HCT116 (cell line): ENCODE data around the gene HIVEP3. TPM values are rescaled to one million over a fixed set of nuclear protein-coding genes. Genes with fewer than 3 reads are reported as not detected.

Experiments
- ATAC-seq: fragments of 200-7000 bp; cut with Tn5 transposase; 2 replicates; pipeline ENCODE4 v1.9.1; 2020; ENCODE audit warnings: mild to moderate bottlenecking, moderate library complexity
- BruUV-seq: library from RNA; stranded (reverse); fragments of 400-500 nt; replicated peaks from 2 replicates; lab custom pipeline; 2021; lab: Mats Ljungman, UMichigan
- CTCF ChIA-PET: fragments of 300-600 bp; sonication (Branson Sonifier 250); formaldehyde crosslinking; loops from one replicate; lab custom pipeline; 2021; ENCODE audit warnings: antibody characterized with exemption; lab: Charles Lee
- POLR2A ChIA-PET: fragments of 300-600, 350-600 bp; sonication (Branson Sonifier 250); formaldehyde crosslinking; loops from one replicate; lab custom pipeline; 2021; ENCODE audit warnings: antibody characterized with exemption; lab: Charles Lee
- RAD21 ChIA-PET, 2 experiments: fragments of 300-600 bp; sonication (Branson Sonifier 250); formaldehyde crosslinking; loops; one replicate each; lab custom pipeline; 2023; ENCODE audit warnings: low total read pairs in 2 of 2; ENCODE audit not compliant: uncharacterized antibody in 2 of 2, unreplicated experiment in 2 of 2, low non-redundant PET in 1 of 2; lab: Charles Lee
- DNase-seq: peaks from one replicate; pipeline ENCODE4 v3.0.0-alpha.2; 2010; ENCODE audit warnings: low read depth, low spot score
- H2AFZ ChIP-seq: fragments of 200-600 bp; shearing (Covaris generic), sonication (generic); 2 replicates; pipeline ENCODE4 v1.6.1; 2017; ENCODE audit warnings: low read depth, mixed run types, mixed read lengths, antibody characterized with exemption, low read length; ENCODE audit not compliant: poor library complexity, severe bottlenecking
- H3K27ac ChIP-seq: 2 replicates; pipeline ENCODE4 v1.5.1; 2012; ENCODE audit warnings: low read depth, low read length
- H3K27me3 ChIP-seq: fragments of 200-600 bp; sonication (generic); 2 replicates; pipeline ENCODE4 v1.6.1; 2016; ENCODE audit warnings: mixed run types, low read length, mixed read lengths; ENCODE audit not compliant: insufficient read depth
- H3K36me3 ChIP-seq, 2 experiments: fragments of 200-500 bp in 1 of 2; fragments of 200-600 bp in 1 of 2; sonication (Bioruptor generic) in 1 of 2; sonication (generic) in 1 of 2; 2 replicates each; pipeline versions ENCODE4 v1.5.1 to v1.6.1; 2014 to 2016; ENCODE audit warnings: low read length in 2 of 2, inconsistent platforms in 1 of 2, mixed read lengths in 1 of 2, mixed run types in 1 of 2; ENCODE audit not compliant: insufficient read depth in 2 of 2, control insufficient read depth in 1 of 2
- H3K4me1 ChIP-seq, 2 experiments: fragments of 200-600 bp in 1 of 2; sonication (generic) in 1 of 2; 2 replicates each; pipeline versions ENCODE4 v1.5.1 to v1.6.1; 2012 to 2017; ENCODE audit warnings: low read length in 2 of 2, inconsistent platforms in 1 of 2, mild to moderate bottlenecking in 1 of 2, mixed read lengths in 1 of 2, mixed run types in 1 of 2, moderate library complexity in 1 of 2; ENCODE audit not compliant: insufficient read depth in 2 of 2, control insufficient read depth in 1 of 2
- H3K4me2 ChIP-seq: fragments of 200-600 bp; sonication (generic); 2 replicates; pipeline ENCODE4 v1.6.1; 2017; ENCODE audit warnings: mixed run types, low read length, mixed read lengths
- H3K4me3 ChIP-seq, 2 experiments: fragments of 200-600 bp in 1 of 2; sonication (generic) in 1 of 2; replicated peaks in 1 of 2; 2 replicates each; pipeline ENCODE4 v1.5.1; 2011 to 2016; ENCODE audit warnings: low read length in 2 of 2, control low read depth in 1 of 2, low read depth in 1 of 2, mild to moderate bottlenecking in 1 of 2, mixed read lengths in 1 of 2, mixed run types in 1 of 2
- H3K79me2 ChIP-seq: fragments of 200-600 bp; sonication (generic); 2 replicates; pipeline ENCODE4 v1.6.1; 2017; ENCODE audit warnings: mild to moderate bottlenecking, mixed run types, low read length, moderate library complexity, mixed read lengths; ENCODE audit not compliant: insufficient read depth
- H3K9ac ChIP-seq: fragments of 200-600 bp; sonication (generic); 2 replicates; pipeline ENCODE4 v1.6.1; 2016; ENCODE audit warnings: low read length, mixed read lengths
- H3K9me2 ChIP-seq: fragments of 200-600 bp; sonication (generic), shearing (Covaris generic); 2 replicates; pipeline ENCODE4 v1.6.1; 2017; ENCODE audit warnings: mixed run types, mild to moderate bottlenecking, moderate library complexity; ENCODE audit not compliant: insufficient read depth
- H3K9me3 ChIP-seq, 2 experiments: fragments of 200-500 bp in 1 of 2; fragments of 200-600 bp in 1 of 2; sonication (Bioruptor generic) in 1 of 2; sonication (generic) in 1 of 2; 2 replicates each; pipeline ENCODE4 v1.6.1; 2014 to 2017; ENCODE audit warnings: low read length in 2 of 2, mixed read lengths in 2 of 2, inconsistent platforms in 1 of 2, low read depth in 1 of 2, mild to moderate bottlenecking in 1 of 2, mixed run types in 1 of 2, moderate library complexity in 1 of 2; ENCODE audit not compliant: control insufficient read depth in 1 of 2, insufficient read depth in 1 of 2
- H4K20me1 ChIP-seq: fragments of 200-600 bp; sonication (generic), shearing (Covaris generic); 2 replicates; pipeline ENCODE4 v1.6.1; 2017; ENCODE audit warnings: mixed run types, mild to moderate bottlenecking, moderate library complexity; ENCODE audit not compliant: insufficient read depth
- ATF3 ChIP-seq: IDR thresholded peaks from 2 replicates; pipeline ENCODE4 v1.6.1; 2012
- CBX3 ChIP-seq: IDR thresholded peaks from 2 replicates; pipeline ENCODE4 v1.6.1; 2012; ENCODE audit warnings: low read depth
- CEBPB ChIP-seq: IDR thresholded peaks from 2 replicates; pipeline ENCODE4 v1.6.1; 2012; ENCODE audit warnings: low read depth
- EGR1 ChIP-seq: IDR thresholded peaks from 2 replicates; pipeline ENCODE4 v1.6.1; 2012; ENCODE audit warnings: low read depth
- JUND ChIP-seq: IDR thresholded peaks from 2 replicates; pipeline ENCODE4 v1.6.1; 2012
- POLR2A ChIP-seq: IDR thresholded peaks from 2 replicates; pipeline ENCODE4 v1.7.0; 2011; ENCODE audit warnings: borderline replicate concordance; ENCODE audit not compliant: insufficient read depth, insufficient read length; ENCODE audit errors: extremely low read depth
- RAD21 ChIP-seq: IDR thresholded peaks from 2 replicates; pipeline ENCODE4 v1.6.1; 2012; ENCODE audit warnings: low read depth, mild to moderate bottlenecking
- SP1 ChIP-seq: IDR thresholded peaks from 2 replicates; pipeline ENCODE4 v1.6.1; 2012; ENCODE audit warnings: low read depth
- SRF ChIP-seq: IDR thresholded peaks from 2 replicates; pipeline ENCODE4 v1.6.1; 2012; ENCODE audit warnings: low read depth
- TCF7L2 ChIP-seq: IDR thresholded peaks from 2 replicates; pipeline ENCODE4 v1.7.0; 2011; ENCODE audit warnings: borderline replicate concordance, inconsistent platforms; ENCODE audit not compliant: insufficient read depth, insufficient read length; ENCODE audit errors: extremely low read depth
- ZBTB33 ChIP-seq: IDR thresholded peaks from 2 replicates; pipeline ENCODE4 v1.6.1; 2011; ENCODE audit warnings: mild to moderate bottlenecking, low read length, moderate library complexity; ENCODE audit not compliant: insufficient replicate concordance; ENCODE audit errors: extremely low read depth
- ZFX ChIP-seq: fragments of 450-650 bp; IDR thresholded peaks from 2 replicates; pipeline ENCODE4 v1.6.1; 2017
- ZNF274 ChIP-seq: fragments of 200-500 bp; sonication (Bioruptor generic); IDR thresholded peaks from 2 replicates; pipeline ENCODE4 v1.6.1; 2014; ENCODE audit warnings: mild to moderate bottlenecking, low read depth, low read length, inconsistent platforms
- intact Hi-C: fragments of 100-400 bp; cut with micrococcal nuclease; formaldehyde crosslinking; loops from 2 replicates; pipeline ENCODE4 v1.10.0; 2022
- total RNA-seq: library from RNA; stranded (reverse); gene quantifications from one replicate; pipeline ENCODE4 v1.2.1, GENCODE V29; 2021; ENCODE audit not compliant: unreplicated experiment
- TF ChIP-seq, protein P1 (sequence below), 3 experiments: fragments of 200-600 bp in 1 of 3; sonication (generic) in 1 of 3; IDR thresholded peaks in 2 of 3; conservative IDR thresholded peaks in 1 of 3; 2 replicates each; pipeline ENCODE4 v1.5.1; 2012 to 2017; ENCODE audit warnings: low read depth in 2 of 3, low read length in 2 of 3, antibody characterized with exemption in 1 of 3, borderline replicate concordance in 1 of 3, control low read depth in 1 of 3, mild to moderate bottlenecking in 1 of 3, mixed read lengths in 1 of 3, mixed run types in 1 of 3, moderate library complexity in 1 of 3; ENCODE audit not compliant: insufficient read depth in 1 of 3

The HIVEP3 gene
- total RNA-seq, 1 experiment from 2014 or later, result 7.1 TPM

DNA sequence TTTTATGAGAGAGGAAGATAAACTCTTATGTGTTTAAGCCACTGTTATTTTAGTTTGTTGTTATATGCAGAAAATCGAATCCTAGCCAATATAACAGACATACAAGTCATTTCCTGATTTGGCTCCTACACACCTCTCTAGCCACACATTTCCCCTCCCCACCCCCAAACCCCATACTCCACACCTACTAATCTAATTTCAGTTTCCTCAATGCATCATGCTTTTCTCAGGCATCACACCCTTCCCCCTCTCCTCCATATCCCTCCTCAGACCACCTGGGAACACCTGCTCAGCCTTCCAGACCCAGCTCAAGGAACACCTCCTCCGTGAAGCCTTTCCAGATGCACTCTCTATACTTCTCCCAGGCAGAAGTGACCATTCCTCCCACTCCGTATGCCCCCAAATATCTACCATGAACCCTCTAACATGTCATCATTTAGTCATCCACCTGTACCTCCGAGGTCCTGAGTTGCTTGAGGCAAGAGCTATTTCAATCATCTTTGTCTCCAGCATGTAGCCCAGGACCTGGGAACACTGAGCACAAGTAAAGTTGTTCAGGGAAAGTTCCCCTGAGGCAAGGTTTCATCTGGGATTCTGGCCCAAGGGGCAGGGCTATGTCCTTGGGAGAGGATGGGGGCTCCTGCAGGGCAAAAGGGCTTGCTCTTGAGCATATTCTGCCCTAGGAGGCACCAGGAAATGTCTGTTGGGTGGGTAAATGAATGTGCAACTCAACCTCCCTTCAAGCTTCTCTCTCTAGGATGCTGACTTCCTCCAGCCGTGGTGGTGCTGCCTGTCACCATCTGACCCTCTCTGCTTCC, 126.8 kb downstream of the HIVEP3 start:
- Histone ChIP-seq H3K9ac (no peak overlapping the region), H3K4me2 (no peak overlapping the region), H3K79me2 (no peaks in the 10 kb centered on the region), H3K27ac (no peak overlapping the region), H3K9me2 (no peaks in the 10 kb centered on the region), H3K9me3 (no peaks in the 10 kb centered on the region), H3K27me3 (no peaks in the 10 kb centered on the region), H3K4me1 (peaks cover 0 to 8% of the 10 kb centered on the region in 2 experiments; a peak in 2 of 4 replicates), H4K20me1 (no peaks in the 10 kb centered on the region), H3K36me3 (no peaks in the 10 kb centered on the region), H2AFZ (no peak overlapping the region), H3K4me3 (no peak overlapping the region)
- BruUV-seq, result no TSS peak
- POLR2A ChIA-PET, result interaction anchor here (0.9 kb wide), 1 partner anchor 8 kb away, joined by 3 read pairs; no protein-coding TSS in a partner anchor
- intact Hi-C loops, result no loop called here
- no peak for DNase-seq
- RAD21 ChIA-PET, result no interaction called here
- TF ChIP-seq RAD21 (no peak), JUND (no peak), ZFX (no peak), EGR1 (no peak), CBX3 (no peak), SRF (no peak), ATF3 (no peak), POLR2A (no peak), CEBPB (no peak), TCF7L2 (no peak), ZBTB33 (no peak), SP1 (no peak), ZNF274 (no peak)
- TF ChIP-seq, protein P1, sequence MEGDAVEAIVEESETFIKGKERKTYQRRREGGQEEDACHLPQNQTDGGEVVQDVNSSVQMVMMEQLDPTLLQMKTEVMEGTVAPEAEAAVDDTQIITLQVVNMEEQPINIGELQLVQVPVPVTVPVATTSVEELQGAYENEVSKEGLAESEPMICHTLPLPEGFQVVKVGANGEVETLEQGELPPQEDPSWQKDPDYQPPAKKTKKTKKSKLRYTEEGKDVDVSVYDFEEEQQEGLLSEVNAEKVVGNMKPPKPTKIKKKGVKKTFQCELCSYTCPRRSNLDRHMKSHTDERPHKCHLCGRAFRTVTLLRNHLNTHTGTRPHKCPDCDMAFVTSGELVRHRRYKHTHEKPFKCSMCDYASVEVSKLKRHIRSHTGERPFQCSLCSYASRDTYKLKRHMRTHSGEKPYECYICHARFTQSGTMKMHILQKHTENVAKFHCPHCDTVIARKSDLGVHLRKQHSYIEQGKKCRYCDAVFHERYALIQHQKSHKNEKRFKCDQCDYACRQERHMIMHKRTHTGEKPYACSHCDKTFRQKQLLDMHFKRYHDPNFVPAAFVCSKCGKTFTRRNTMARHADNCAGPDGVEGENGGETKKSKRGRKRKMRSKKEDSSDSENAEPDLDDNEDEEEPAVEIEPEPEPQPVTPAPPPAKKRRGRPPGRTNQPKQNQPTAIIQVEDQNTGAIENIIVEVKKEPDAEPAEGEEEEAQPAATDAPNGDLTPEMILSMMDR (IDR thresholded peaks at IDR 0.05 in 2 of 3, conservative IDR thresholded peaks at IDR 0.05 in 1 of 3; ENCODE audit: borderline replicate concordance in 1 of 3, insufficient read depth in 1 of 3, low read depth in 2 of 3, low read length in 2 of 3), result no peak
- ATAC-seq, result no peak
- CTCF ChIA-PET, result no interaction called here
